Measurements from ENCODE around the gene PIP4P1. TPM values are rescaled to one million over a fixed set of nuclear protein-coding genes. Genes with fewer than 3 reads are reported as not detected.

The PIP4P1 gene
- total and polyA plus RNA-seq, 5 experiments from 2014 or later = 21.0 to 76.1 (median 31.1) TPM

DNA sequence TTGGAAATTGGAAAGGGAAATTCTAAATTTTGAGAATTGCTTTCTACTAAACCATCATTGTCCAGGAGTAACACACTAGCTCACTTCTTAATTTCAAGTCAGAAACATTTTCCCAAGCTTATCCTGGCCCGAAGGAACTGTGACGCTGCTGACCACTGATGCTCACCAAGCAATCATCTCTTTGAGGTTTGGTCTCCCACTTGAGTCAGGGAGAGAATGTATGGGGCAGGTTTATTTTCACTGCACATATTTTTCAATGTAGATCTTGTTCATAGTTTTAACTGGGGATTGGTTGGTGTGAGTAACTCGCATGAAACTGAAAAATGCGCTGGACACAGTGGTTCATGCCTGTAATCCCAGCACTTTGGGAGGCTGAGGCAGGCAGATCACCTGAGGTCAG, 31.3 kb upstream of the PIP4P1 start:
- no peaks in the 10 kb centered on the region for H3K9me3 Mint-ChIP-seq
- no peak overlapping the region for H3K4me3 Mint-ChIP-seq
- peaks cover 0 to 1% (median 0%) of the 10 kb centered on the region in 5 donors for H3K27me3 Mint-ChIP-seq
- peaks cover 38 to 82% (median 63%) of the 10 kb centered on the region in 4 donors for H3K4me1 Mint-ChIP-seq
- POLR2A ChIA-PET = no interaction called here
- peak overlapping the region in 6 of 10 donors; percentile 12 to 84 (median 50) for H3K27ac Mint-ChIP-seq
- ATAC-seq (no peak), DNase-seq (no peak)
- no peaks in the 10 kb centered on the region for H3K36me3 Mint-ChIP-seq

DNA sequence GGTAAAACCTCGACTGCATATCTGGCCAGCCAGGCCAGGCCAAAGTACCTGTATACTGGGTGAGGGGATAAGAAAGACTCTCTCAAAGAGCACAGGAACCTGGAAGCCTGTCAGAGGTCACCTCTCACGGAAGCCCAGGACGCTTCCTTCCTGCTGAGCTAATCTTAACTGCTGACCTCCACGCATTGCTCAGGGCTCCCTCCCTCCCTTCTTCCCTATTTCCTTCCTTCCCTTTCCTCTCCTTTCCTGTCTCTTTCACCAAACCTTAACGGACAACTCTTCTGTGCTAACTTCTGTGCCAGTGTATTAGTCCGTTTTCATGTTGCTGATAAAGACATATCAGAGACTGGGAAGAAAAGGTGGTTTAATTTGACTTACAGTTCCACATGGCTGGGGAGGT, 29.3 kb upstream of the PIP4P1 start:
- POLR2A ChIA-PET = interaction anchor here (0.6 to 4.2 kb wide), 6 partner anchors 21 to 147 kb away, joined by 3 to 23 read pairs (median 4); partner anchors contain the start of genes PARP2, PIP4P1 and PNP
- DNase-seq (no peak), ATAC-seq (no peak)
- no peaks in the 10 kb centered on the region for H3K36me3 Mint-ChIP-seq
- peaks cover 0 to 3% (median 0%) of the 10 kb centered on the region in 9 donors for H3K9me3 Mint-ChIP-seq
- H3K27me3 Mint-ChIP-seq = peaks cover 0 to under 1% (median 0%) of the 10 kb centered on the region in 5 donors
- peak overlapping the region; percentile 20 to 84 (median 62) for H3K4me3 Mint-ChIP-seq
- peaks cover 44 to 86% (median 72%) of the 10 kb centered on the region in 4 donors for H3K4me1 Mint-ChIP-seq
- H3K27ac Mint-ChIP-seq = peak overlapping the region; percentile 47 to 95 (median 88)

DNA sequence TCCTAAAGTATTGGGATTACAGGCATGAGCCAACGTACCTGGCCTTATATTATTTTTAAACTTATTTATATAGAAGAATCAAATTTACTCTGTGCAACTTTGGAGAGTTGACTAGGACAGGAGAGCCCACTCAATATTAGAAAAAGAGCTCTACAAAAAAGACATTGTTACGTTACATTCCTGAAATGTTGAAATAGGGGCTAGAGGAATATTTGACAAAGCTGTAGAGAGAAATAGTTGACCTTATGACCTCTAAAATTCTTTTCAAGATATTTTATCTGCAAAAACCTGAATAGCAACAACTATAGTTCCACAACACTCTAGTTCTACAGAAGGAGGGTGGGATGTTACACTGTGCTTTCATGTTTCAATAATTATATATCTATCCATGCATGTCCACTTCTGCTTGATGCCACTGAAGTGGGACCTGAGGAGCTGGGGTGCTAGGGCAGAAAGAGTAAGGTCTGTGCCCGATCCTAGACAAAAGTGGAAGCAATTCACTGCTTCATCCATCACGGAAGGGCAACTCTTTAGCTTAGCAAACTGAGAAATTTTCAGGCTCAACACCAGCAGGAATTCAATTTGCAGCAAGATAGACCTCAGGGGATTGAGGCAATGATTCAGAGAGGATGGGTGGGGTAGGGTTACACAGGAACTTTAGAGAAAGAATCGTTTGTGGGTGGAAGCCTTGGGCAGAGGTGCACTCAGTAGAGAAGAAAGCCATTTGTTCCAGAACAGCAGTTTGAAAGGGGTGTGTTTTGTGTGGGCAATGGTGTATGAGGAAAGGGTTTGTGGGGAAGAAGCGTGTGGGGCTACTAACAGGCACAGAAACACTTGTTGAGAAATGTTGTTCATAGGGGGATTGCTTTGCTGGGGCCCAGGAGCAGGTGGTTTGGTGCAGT, 28.1 kb upstream of the PIP4P1 start:
- Mint-ChIP-seq H3K4me3 (peak overlapping the region; percentile 36 to 84 (median 76)), H3K27ac (peak overlapping the region; percentile 47 to 95 (median 86)), H3K9me3 (peaks cover 0 to 3% (median 0%) of the 10 kb centered on the region in 9 donors), H3K4me1 (peaks cover 42 to 86% (median 72%) of the 10 kb centered on the region in 4 donors), H3K27me3 (no peaks in the 10 kb centered on the region), H3K36me3 (no peaks in the 10 kb centered on the region)
- ATAC-seq = peak; percentile 79 to 89
- DNase-seq = peak in 4 of 10 donors; percentile 17 to 45 (median 28)
- POLR2A ChIA-PET = interaction anchor here (0.8 to 4.2 kb wide), 9 partner anchors 9 to 124 kb away, joined by 3 to 23 read pairs (median 4); partner anchors contain the start of genes APEX1, OSGEP, PIP4P1 and PNP

DNA sequence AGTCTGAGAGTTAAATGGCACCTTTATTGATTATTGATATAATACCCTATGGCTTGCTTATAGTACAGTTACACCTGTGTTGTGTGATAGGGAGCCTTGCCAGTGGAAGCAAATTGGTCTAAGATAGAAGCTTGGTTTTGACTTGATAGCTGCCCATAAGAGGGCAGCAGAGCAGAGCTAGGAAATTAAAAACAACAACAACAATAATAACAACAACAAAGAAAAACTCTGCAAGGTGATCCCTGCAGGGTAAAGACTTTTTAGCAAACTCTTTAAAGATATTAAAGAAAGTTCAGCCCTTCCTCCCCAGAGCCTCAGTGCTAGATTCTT, 26.1 kb upstream of the PIP4P1 start:
- no peak for DNase-seq
- peak overlapping the region in 9 of 10 donors; percentile 25 to 78 (median 62) for H3K4me3 Mint-ChIP-seq
- peak overlapping the region; percentile 33 to 95 (median 76) for H3K27ac Mint-ChIP-seq
- H3K27me3 Mint-ChIP-seq = no peaks in the 10 kb centered on the region
- no peak for ATAC-seq
- no peaks in the 10 kb centered on the region for H3K36me3 Mint-ChIP-seq
- H3K4me1 Mint-ChIP-seq = peaks cover 44 to 87% (median 84%) of the 10 kb centered on the region in 4 donors
- POLR2A ChIA-PET = interaction anchor here (0.8 to 4.2 kb wide), 6 partner anchors 9 to 39 kb away, joined by 3 to 31 read pairs (median 15); partner anchors contain the start of genes APEX1, OSGEP, PIP4P1 and PNP
- H3K9me3 Mint-ChIP-seq = peaks cover 0 to 3% (median 0%) of the 10 kb centered on the region in 9 donors

DNA sequence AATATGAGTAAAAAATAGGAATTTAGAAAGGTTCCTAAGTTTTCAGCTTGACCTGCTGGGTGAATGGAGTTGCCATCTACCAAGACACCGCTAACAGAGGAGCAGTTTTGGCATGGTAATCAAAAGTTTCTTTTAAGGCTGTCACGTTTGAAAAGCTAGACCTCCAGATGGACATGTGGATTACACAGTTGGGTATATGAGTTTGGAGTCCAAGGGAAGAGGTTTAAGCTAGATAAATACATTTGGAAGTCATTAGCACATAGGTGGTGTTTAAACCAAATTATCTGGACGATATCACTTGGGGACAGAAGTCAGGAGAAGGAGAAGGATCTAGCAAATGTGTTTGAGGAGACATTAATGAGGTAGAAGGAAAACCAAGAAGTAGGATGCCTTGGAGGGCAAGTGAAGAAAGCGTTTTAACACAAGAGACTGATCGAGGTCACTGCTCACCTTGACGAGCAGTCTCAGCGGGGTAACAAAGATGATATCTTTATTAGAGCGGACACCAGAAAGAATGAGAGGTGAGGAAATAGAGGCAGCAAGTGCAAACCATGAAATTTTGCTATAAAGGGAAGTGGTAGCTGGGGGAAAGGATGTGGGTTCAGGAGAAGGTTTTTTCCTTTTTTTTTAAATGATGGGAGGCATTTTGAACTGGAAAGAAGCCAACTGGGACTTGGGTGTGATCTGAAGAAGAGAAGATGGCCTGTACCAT, 25.6 kb upstream of the PIP4P1 start:
- H3K4me1 Mint-ChIP-seq = peaks cover 48 to 91% (median 84%) of the 10 kb centered on the region in 4 donors
- ATAC-seq = no peak
- peak in 2 of 10 donors; percentile 15 to 21 for DNase-seq
- peak overlapping the region; percentile 46 to 78 (median 61) for H3K4me3 Mint-ChIP-seq
- H3K9me3 Mint-ChIP-seq = peaks cover 0 to 3% (median 0%) of the 10 kb centered on the region in 9 donors
- H3K36me3 Mint-ChIP-seq = no peaks in the 10 kb centered on the region
- POLR2A ChIA-PET = interaction anchor here (0.8 to 4.2 kb wide), 7 partner anchors 10 to 40 kb away, joined by 3 to 31 read pairs (median 7); partner anchors contain the start of genes APEX1, OSGEP, PIP4P1 and PNP
- peak overlapping the region; percentile 5 to 95 (median 74) for H3K27ac Mint-ChIP-seq
- no peaks in the 10 kb centered on the region for H3K27me3 Mint-ChIP-seq

DNA sequence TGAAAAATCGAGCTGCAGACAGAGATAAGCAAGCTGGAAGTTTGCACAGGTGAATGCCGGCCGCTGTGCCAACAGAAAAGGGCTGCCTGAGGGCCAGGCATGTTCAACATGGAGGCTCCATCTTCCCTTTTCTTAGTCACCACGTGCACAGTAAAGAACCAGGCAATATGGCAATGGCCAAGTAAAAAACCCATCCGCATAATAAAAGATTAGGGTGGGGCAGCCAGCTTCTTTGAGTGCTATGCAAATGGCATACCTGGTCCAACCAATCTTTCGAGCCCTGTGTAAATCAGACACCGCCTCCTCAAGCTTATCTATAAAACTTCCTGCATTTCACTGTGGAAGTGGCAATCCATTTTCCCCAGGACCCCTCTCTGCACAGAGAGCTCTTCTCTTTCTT, 24.7 kb upstream of the PIP4P1 start:
- POLR2A ChIA-PET = interaction anchor here (0.8 to 3.7 kb wide), 3 partner anchors 9 to 38 kb away, joined by 3 to 31 read pairs (median 7); partner anchors contain the start of gene PNP
- H3K27ac Mint-ChIP-seq = peak overlapping the region in 3 of 10 donors; percentile 3 to 78 (median 13)
- peaks cover 0 to 3% (median 0%) of the 10 kb centered on the region in 9 donors for H3K9me3 Mint-ChIP-seq
- DNase-seq (no peak), ATAC-seq (no peak)
- H3K36me3 Mint-ChIP-seq = no peaks in the 10 kb centered on the region
- H3K4me3 Mint-ChIP-seq = no peak overlapping the region
- H3K4me1 Mint-ChIP-seq = peaks cover 43 to 89% (median 81%) of the 10 kb centered on the region in 4 donors
- H3K27me3 Mint-ChIP-seq = no peaks in the 10 kb centered on the region

DNA sequence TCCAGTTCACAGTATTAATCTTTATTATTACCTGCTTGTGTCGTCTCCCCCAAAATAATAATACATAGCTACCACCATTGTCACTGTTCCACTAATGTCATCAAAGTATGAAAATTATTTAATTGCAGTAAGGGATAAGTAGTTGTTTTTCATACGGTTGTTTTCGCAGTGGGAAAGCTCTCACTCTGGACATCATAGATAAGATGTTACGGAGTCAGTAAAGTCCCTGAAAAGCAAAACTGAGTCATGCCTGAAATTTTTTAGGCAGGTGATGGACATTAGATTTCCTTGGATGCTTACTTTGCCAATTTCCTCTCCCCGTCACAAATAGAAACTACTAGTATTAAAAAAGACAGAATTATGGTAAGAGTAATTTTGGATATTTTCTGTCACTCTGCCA, 21.1 kb upstream of the PIP4P1 start:
- Mint-ChIP-seq H3K27ac (peak overlapping the region in 9 of 10 donors; percentile 43 to 92 (median 85)), H3K4me1 (peaks cover 40 to 82% (median 76%) of the 10 kb centered on the region in 4 donors), H3K9me3 (peaks cover 0 to 9% (median 0%) of the 10 kb centered on the region in 9 donors), H3K27me3 (no peaks in the 10 kb centered on the region), H3K36me3 (peaks cover 0 to 6% (median 4%) of the 10 kb centered on the region in 3 donors), H3K4me3 (peak overlapping the region in 1 of 10 donors; percentile 3)
- POLR2A ChIA-PET = interaction anchor here (4.4 kb wide), 1 partner anchor 13 kb away, joined by 29 read pairs; the partner anchor contains the start of gene PNP
- no peak for DNase-seq
- ATAC-seq = no peak

DNA sequence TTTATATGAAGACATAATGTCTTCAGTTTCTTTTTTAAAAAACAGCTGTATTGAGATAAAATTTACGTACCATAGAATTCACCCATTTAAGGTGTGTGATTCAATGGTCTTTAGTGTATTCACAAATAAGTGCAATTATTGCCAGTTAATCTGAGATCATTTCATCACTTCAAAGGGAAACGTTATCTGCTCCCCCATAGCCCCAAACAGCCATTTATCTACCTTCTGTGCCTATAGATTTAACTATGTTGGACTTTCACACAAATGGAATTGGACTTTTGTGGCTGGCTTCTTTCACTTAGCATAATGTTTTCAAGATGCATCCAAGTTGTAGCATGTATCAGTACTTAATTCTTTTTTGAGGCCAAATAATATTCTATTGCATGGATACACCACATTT, 17.7 kb upstream of the PIP4P1 start:
- H3K36me3 Mint-ChIP-seq = peaks cover 7 to 39% (median 35%) of the 10 kb centered on the region in 3 donors
- H3K9me3 Mint-ChIP-seq = peaks cover 0 to 9% (median 0%) of the 10 kb centered on the region in 9 donors
- H3K27me3 Mint-ChIP-seq = no peaks in the 10 kb centered on the region
- POLR2A ChIA-PET = interaction anchor here (1.3 to 4.4 kb wide), 6 partner anchors 8 to 205 kb away, joined by 5 to 31 read pairs (median 12); partner anchors contain the start of genes APEX1, OSGEP, PIP4P1 and PNP
- DNase-seq (no peak), ATAC-seq (no peak)
- H3K4me3 Mint-ChIP-seq = no peak overlapping the region
- peak overlapping the region; percentile 39 to 92 (median 86) for H3K27ac Mint-ChIP-seq
- H3K4me1 Mint-ChIP-seq = peaks cover 44 to 89% (median 88%) of the 10 kb centered on the region in 4 donors

DNA sequence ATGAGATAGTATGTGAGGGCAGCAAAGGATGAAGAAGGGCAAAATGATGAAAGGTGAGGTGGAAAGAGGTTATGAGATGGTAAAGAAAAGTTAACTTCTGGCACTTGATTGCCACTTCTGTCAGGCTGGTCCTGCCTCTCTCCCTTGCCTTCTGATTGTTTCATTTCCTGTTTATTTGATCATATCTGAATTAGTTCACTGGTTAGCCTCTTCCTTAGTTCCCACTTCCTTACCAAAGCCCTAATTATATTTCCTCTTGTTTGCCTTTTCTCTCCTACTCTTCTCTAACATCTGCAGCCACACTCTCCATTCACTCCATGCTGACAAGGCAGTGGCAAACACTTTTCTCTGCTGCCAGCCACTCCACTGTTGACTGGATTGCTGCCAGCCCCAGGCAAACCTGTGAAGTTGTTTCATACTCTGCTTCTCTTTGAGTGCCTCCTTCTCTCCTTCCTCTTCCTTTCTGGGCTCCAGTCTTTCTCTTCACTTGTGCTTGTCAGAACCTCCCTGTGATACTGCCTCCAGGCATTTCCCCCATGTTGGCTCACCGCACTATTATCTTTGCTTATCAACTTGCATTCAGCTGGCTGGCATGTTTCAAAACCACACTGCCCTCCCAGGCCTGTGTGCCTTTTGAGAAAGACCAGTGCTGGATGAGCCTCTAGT, 16.1 kb upstream of the PIP4P1 start:
- Mint-ChIP-seq H3K4me1 (peaks cover 43 to 87% (median 85%) of the 10 kb centered on the region in 4 donors), H3K27me3 (no peaks in the 10 kb centered on the region), H3K36me3 (peaks cover 8 to 54% (median 42%) of the 10 kb centered on the region in 3 donors), H3K27ac (peak overlapping the region; percentile 88 to 98 (median 92)), H3K4me3 (peak overlapping the region; percentile 47 to 87 (median 72)), H3K9me3 (peaks cover 0 to 9% (median 0%) of the 10 kb centered on the region in 9 donors)
- peak in 6 of 10 donors; percentile 20 to 63 (median 45) for DNase-seq
- ATAC-seq = peak; percentile 76 to 83
- POLR2A ChIA-PET = interaction anchor here (0.7 to 4.2 kb wide), 8 partner anchors 9 to 207 kb away, joined by 3 to 34 read pairs (median 10); partner anchors contain the start of genes APEX1, OSGEP, PIP4P1 and RNASE4

DNA sequence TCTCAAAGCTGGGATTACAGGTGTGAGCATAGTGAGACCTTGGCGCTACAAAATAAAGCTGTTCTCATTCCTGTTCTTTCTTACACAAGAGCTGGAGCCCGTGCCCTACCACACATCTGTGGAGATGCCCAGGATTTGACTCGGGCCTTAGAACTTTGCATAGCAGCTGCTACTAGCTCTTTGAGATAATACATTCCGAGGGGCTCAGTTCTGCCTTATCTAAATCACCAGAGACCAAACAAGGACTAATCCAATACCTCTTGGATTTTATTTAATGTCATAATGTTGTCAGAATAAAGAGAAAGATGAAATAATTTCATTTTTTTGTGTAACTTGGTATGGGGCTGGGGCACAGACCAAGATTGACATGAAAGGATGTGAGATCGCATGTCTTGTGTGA, 15.5 kb upstream of the PIP4P1 start:
- ATAC-seq (no peak), DNase-seq (no peak)
- no peaks in the 10 kb centered on the region for H3K27me3 Mint-ChIP-seq
- peak overlapping the region; percentile 47 to 87 (median 72) for H3K4me3 Mint-ChIP-seq
- peaks cover 8 to 60% (median 43%) of the 10 kb centered on the region in 3 donors for H3K36me3 Mint-ChIP-seq
- peak overlapping the region; percentile 88 to 98 (median 92) for H3K27ac Mint-ChIP-seq
- peaks cover 0 to 9% (median 0%) of the 10 kb centered on the region in 9 donors for H3K9me3 Mint-ChIP-seq
- H3K4me1 Mint-ChIP-seq = peaks cover 45 to 87% (median 86%) of the 10 kb centered on the region in 4 donors
- POLR2A ChIA-PET = interaction anchor here (0.7 to 4.2 kb wide), 8 partner anchors 10 to 137 kb away, joined by 3 to 34 read pairs (median 4); partner anchors contain the start of genes APEX1, OSGEP, PARP2 and PIP4P1

DNA sequence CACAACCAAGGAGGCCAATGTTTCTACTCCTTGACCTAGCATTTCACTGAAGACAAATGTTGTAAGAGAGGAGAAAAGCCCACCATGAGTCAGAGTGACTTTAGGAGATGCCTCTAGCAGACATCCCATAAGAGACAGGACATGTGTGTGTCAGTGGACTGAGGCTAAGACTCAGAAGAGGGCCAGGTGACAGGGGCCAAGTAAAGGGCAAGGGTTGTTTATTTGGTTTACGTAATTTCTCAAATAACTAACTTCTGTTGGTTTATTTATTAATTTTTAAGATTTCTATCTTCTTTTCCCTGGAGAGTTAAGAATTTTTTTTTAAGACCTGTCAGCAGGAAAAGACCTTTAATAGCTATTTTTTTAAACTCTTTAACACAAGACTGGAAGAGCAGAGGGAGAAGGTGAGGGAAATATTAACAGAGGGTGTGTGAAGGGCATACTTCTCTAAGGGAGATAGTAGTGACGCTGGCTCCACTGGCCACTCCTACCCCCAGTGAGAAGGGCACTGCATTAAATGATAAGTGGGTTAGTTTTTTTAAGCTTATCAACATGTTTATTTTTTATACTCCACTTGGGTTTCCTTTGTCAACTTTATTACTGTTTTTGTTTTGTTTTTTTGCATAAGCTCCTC, 11.4 kb upstream of the PIP4P1 start:
- peaks cover 48 to 82% (median 79%) of the 10 kb centered on the region in 4 donors for H3K4me1 Mint-ChIP-seq
- H3K9me3 Mint-ChIP-seq = no peaks in the 10 kb centered on the region

More for the DNA sequence above, 11.4 kb upstream of the PIP4P1 start:
- Mint-ChIP-seq H3K36me3 (peaks cover 12 to 56% (median 39%) of the 10 kb centered on the region in 3 donors), H3K4me3 (peak overlapping the region; percentile 57 to 99 (median 78)), H3K27ac (peak overlapping the region in 9 of 10 donors; percentile 47 to 89 (median 83)), H3K27me3 (no peaks in the 10 kb centered on the region)
- DNase-seq (no peak), ATAC-seq (no peak)
- POLR2A ChIA-PET = interaction anchor here (1.5 to 4.7 kb wide), 2 partner anchors 11 to 18 kb away, joined by 6 to 63 read pairs; partner anchors contain the start of genes APEX1, OSGEP and PIP4P1
